GM20000 (cell line): ENCODE measurements around the gene TRPC4.

Experiments used
- DNase-seq: peaks from one replicate; pipeline ENCODE4 v3.0.0; 2012; ENCODE audit warnings: low spot score
- CTCF ChIP-seq: IDR thresholded peaks from 2 replicates; pipeline ENCODE4 v1.5.1; 2012; ENCODE audit warnings: mild to moderate bottlenecking, control low read depth; ENCODE audit errors: extremely low read depth, missing control alignments

The TRPC4 gene

GRCh38 chr13:37587236-37587635 is 282.3 kb downstream of the TRPC4 start:
- TF ChIP-seq CTCF = no peak
- DNase-seq = no peak
